Hindlimb muscle (tissue), 1 donor: ENCODE measurements around the gene VMP1. TPM values are rescaled to one million over a fixed set of nuclear protein-coding genes. Genes with fewer than 3 reads are reported as not detected.
"Not testable (repeated sequence)": the region's sequence is repeated elsewhere in the genome, so short reads cannot be mapped to it uniquely, and the experiment has no call there.

Source experiments
- DNase-seq: peaks from one replicate; pipeline ENCODE4 v3.0.0-alpha.2; 2013
- polyA plus RNA-seq: library from polyadenylated mRNA; unstranded; fragments of 120-200 nt; gene quantifications from one replicate; pipeline ENCODE4 v1.2.1, GENCODE V29; 2013; ENCODE audit not compliant: insufficient read length

The VMP1 gene
- polyA plus RNA-seq, 1 donor = 53.8 TPM

DNA sequence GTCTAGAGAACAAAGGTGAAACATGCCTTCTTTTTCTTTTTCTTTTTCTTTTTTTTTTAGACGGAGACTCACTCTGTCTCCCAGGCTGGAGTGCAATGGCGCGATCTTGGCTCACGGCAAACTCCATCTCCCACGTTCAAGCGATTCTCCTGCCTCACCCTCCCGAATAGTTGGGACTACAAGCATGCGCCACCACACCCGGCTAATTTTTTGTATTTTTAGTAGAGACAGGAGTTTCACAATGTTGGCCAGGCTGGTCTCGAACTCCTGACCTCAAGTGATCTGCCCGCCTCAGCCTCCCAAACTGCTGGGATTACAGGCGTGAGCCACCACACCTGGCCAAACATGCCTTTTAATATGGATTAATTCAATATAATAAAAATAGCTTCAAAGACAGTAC lies 47.6 kb downstream of the VMP1 start:
- DNase-seq = not testable (repeated sequence)

DNA sequence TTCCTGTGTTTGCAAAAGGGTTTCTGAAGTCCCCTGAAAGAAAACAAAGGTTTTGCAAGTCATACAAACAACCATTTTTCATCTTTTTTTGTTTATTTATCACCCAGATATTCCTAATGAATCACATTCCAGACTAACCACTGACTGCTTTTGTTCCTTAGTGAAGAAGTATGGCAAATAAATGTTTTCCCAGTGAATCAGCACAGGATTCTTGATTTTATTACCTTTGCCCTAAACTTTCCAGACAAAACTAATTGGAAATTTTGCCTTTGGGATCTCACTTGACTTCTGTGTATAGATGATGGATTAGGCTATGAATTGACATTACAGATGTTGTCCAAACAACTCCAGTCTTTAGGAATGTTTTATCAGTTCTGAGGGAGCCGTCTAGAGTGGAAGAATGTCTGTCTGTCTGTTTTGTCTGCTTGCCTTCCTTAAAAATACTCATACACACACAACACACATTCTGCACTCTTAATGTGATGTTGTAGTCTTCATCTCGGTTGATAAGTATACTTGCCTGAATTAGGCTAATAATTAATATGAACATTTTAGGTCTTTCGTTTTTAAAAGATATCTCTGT lies 48.9 kb downstream of the VMP1 start:
- DNase-seq = no peak

DNA sequence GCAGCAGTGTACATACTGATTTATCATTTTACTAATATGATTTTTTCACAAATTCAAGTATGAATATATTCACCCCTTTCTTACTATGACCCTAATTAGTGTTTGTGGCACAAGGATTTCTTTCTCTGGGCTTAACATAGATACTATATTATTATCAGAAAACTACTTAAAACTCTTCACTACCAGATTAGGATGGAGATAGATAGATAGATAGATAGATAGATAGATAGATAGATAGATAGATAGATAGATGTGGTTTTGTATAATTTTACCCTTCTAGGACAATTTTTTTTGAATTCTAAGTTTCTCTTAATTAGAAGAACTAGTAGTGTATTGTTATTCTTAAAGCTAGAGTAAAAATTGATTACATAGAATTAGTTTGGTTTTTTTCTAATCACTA lies 49.6 kb downstream of the VMP1 start:
- no peak for DNase-seq

DNA sequence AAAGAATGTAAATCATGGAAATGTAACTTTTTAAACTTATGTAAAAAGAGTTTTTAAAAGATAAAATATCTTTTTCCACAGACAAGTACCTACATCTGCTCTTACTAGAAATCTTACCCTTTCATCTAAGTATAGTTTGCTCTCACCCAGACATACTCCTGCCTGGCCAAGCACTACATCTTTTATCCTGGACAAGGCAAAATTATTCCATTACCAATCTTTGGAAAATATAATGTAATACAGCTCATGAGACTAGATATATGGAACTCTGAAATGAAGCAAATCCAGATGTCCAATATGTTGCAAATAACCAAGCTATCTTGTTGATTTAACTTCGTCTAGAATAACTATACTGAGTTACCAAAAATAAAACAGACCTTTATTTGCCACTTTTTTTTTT lies 50.0 kb downstream of the VMP1 start:
- no peak for DNase-seq

DNA sequence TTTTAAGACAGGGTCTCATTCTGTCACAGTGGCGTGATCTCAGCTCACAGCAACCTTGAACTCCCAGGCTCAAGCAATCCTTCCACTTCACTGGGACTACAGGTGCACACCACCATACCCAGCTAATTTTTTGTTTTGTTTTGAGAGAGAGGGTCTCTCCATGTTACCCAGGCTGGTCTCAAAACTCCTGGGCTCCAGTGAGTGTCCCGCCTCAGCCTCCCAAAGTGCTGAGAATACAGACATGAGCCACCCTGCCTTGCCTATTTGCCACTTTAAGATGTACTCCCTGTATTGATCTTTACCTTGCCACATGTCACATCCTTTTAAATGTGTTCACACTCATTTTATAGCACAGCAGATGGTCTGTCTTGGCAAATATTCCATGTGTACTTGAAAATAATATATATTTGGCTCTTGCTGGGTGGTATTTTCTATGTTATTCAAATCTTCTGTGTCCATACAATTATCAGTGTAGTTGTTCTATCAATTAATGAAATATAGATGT lies 50.5 kb downstream of the VMP1 start:
- DNase-seq = no peak

DNA sequence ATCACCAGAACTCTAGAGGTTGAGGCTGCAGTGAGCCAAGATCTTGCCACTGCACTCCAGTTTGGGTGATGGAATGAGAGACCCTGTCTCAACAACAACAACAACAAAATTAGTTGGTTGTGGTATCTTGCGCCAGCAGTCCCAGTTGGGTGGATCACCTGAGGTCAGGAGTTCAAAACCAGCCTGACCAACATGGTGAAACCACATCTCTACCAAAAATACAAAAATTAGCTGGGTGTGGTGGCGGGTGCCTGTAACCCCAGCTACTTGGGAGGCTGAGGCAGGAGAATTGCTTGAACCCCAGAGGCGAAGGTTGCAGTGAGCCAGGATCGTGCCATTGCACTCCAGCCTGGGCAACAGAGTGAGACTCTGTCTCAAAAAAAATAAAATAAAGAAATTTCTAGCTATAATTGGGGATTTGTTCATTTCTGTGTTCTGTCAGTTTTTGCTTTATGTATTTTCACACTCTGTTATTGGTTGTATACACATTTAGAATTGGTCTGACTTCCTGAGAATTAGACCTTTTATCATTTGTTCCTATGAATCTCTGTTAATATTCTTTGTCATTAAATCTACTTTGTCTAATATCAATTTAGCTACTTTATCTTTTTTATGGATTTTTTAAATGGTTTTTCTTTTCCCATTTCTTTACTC lies 51.7 kb downstream of the VMP1 start:
- DNase-seq = not testable (repeated sequence)

DNA sequence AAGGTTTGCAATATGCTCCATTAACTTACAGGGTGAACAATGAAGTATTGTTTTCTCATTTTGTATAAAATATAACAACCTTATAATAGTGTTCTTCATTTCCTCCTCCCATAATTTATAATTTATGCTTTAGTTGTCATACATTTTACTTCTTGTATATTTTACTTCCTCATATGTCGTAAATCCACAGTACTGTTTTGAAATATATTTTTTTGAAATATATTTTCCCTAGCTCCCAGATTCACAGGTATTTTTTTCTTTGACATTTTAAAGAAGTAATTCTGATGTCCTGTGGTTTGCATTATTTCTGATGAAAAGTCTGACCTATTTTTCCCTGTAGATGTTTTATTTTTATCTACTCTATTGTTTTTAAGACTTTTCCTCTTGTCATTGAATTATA lies 52.7 kb downstream of the VMP1 start:
- DNase-seq = no peak

DNA sequence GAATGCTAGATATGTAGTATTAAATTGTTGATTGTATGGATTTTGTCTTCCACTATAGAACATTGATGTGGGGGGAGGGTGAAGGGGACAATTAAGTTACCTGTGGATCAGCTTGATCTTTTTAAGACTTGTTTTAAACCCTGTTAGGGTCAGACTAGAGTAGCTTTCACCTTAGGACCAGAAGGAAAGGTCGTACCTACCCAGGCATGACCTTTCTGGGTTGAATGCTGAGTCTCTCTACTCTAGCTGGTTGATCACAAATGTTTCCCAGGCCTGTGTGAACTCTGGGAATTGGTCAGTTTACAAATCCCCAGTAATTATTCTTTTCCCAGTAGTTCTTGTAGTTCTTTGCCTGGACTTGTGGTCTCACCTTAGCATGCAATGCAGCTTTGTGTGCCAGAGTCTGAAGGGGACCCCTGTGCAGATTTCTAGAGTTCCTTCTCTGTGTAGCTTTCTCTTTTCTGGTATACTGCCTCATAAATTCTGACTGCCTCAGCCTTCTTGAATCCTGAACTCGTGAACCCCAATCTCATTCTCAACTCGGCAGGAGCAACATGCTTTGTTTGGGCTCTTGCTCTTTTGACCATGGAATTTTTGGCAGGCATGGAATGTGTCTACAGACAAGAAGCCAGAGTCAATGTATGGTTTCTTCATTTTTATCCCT lies 54.1 kb downstream of the VMP1 start:
- no peak for DNase-seq

DNA sequence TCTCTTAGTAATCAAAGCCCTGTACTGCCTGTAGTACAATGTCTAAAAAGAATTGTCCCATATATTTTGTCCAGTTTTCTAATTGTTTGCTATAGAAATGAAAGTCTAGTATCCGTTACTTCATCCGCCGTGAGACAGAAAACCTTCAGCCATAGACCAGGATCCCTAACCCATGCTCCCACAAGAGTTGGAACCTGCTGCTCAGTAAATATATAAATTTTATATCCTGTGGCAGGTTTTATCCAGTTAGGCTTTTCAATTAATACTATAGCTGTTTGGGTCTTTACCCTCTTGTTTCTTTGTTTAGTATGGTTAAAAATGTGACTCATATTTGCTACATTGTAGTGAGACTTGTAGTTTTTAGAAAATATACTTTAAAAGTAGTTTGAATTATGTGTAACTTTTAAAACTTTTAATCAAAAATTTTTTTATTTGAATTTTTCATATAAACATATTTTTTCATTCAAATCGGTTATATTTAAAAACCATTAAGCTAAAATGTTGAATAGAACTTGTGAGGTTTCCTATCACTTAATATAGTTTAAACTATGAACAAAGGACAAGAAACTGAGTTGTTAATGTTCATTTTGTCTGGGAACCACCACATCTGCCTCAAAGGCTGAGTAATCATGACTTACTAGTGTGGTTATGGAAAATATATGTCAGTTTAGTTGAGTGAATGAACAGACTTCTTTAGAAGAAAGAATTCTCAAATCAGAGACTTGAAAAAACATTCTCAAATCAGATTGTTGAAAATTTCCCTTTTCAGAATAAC lies 54.8 kb downstream of the VMP1 start:
- no peak for DNase-seq

DNA sequence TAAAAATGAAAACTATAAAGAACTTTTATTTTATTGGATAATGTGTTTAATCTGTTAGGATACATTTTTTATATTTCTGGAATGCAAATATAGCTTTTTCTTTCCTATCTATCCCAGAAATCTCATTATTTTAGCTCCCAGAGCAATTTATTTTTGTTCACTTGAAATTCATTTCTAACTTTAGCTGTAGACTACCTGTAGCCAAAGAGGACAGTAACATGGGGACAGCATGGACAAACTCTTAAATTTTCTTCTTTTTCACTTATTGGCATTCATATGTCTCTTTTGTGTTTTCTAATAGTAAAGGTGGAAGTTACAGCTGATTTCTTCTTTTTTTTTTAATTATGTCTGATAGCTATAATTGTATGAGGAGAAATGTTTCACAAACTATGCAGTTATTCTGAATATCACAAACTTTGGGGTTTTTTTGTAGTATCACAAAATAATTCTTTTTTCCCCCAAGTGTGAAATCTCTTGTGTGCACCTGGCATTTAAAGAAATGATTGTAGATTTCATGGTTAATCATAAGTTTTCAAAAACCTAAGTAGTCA lies 55.4 kb downstream of the VMP1 start:
- DNase-seq = no peak

DNA sequence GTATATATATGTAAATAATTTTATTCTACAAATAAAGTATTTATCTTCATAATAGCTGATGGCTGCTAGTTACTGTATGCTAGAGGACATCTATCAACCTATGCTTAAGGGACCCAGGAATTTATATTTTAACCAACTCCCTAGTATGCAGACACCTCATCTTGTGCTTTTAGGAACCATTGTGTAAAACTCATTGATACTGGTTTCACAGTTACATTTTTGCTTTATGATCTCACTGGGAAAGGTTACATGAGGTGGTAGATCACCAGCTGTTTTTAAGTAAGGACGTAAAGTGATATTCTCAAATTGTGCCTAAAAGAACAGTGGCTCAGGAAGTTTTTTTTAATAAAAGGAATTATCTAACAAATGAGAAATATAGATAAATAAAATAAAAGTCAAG lies 56.4 kb downstream of the VMP1 start:
- DNase-seq = no peak

DNA sequence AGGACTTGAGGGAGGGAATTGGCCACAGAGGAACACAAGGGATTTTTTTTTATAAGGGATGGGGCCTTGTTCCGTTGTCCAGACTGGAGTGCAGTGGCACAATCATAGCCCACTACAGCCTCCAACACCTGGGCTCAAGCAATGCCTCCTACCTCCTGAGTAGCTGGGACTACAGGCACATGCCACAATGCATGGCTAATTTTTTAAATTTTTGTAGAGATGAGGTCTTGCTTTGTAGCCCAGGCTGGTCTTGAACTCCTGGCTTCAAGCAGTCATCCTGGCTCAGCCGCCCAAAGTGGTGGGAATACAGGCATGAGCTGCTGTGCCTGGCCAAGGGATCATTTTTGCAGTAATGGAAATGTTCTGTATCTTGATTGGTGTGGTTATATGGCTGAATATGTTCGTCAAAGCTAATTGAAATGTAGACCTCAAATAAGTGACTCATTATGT lies 56.9 kb downstream of the VMP1 start:
- DNase-seq = no peak

DNA sequence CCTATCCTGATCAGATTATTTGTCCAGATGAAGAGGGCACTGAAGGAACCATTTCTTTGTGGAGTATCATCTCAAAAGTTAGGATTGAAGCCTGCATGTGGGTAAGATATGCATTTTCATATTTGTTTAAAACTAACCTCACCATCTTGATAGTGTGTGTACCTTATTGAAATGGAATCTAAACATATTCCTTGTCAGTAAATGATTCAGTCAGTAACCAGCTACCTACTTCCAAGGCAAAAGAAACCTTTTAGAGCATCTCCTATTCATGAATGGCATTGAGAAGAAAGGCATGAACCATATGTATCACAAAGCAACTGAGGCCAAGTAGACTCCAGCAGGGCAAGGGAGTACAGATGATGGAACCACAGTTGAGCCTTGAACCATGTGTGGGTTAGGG lies 57.6 kb downstream of the VMP1 start:
- DNase-seq = no peak

DNA sequence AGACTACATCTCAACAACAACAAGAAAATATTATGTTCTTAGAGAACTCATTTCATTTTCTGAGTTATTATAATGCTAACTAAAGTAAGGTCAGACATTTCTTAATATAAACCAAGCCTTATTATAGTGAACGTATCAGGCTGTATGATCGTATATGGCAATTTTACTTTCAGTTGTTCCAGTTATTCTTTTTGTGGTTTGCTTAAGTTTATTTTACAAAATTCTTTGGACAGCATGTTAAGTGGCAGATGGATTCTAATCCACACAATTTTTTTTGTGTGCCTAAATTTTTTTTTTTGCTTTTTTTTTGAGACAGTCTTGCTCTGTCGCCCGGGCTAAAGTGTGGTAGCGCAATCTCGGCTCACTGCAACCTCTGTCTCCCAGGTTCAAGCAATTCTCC lies 59.0 kb downstream of the VMP1 start:
- DNase-seq = no peak

DNA sequence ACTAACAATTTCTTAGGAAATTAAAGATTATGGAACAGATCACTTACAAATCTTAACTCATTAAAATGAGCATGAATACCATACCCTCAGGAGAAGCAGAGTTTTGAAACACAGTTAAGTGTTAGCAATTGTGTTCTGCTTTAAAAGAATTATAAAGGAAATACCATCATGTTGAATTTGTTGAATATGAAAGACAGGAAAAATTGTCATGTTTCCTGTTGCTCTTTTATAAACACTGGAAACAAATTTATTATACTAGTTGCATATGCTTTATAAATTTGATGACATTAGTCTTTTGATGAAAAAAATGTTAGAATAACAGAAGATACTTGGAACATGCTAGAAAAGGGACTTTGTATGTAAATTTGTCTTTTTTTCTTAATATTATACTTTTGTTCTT lies 59.7 kb downstream of the VMP1 start:
- no peak for DNase-seq

DNA sequence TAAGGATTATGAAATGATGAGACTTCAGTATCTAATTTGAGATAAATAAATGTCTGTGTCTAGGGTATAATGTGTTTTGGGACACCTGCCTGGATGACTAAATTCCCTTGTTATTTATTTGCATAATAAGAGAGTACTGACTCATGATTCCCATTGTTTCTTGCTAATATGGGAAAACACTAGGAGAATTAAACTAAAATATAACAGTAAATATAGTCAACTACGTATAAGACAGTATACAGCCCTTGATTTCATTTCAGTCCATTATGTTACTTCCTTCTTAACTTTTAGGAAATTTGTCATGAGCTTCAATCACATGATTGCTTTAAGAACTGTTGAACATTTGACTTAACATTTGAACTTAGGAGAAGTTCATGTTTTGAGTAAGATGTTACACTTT lies 62.4 kb downstream of the VMP1 start:
- no peak for DNase-seq

DNA sequence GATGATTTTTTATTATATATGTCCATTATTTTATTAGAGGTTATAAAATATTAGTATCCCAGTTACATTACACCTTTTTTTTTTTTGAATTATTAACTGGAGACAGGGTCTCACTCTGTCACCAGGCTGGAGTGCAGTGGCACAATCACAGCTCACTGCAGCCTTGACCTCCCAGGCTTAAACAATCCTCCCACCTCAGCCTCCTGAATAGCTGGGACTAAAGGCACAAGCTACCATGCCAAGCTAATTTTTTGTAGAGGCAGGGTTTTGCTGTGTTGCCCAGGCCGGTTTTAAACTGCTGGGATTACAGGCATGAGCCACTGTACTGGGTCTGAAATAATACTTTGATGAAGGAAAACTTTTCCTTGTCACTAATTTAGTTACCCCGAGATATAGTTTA lies 63.6 kb downstream of the VMP1 start:
- no peak for DNase-seq

DNA sequence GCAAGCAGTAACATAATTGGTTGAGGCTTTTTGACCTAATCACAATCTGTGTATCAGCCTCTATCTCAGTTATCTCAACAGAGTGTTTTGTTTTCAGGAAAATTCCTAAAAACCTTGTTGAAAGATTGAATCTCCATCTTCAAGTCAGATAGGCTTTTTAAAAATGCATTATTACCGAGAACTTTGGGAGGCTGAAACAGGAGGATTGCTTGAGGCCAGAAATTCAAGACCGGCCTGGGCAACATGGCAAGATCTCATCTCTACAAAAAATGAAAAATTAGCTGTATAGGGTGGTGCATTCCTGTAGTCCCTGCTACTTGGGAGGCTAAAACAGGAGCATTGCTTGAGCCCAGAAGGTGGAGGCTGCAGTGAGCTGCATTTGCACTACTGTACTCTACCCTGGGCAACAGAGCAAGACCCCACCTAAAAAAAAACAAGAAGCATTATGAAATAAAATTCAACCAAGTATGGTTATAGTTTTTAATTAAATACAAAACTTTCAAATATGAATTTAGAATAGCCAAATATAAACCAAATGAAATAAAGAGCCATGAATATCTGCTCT lies 68.4 kb downstream of the VMP1 start:
- no peak for DNase-seq

DNA sequence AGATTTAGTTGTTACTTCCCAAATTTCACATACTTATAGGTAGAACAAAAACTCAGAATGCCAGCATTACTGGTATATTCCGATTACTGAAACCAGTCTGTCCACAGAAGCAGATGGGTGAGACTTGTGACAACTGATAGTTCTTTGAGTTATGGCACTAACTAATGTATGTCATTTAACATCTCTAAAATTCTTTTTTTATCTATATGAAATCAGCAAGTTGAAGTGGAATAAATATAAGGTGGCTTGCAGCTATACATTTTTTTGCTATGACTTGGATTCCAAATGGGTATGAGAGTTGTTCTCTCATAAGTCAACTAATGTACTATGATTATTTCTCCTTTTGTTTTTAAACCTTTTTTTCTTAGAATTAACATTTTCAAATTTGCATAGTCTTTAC lies 69.1 kb downstream of the VMP1 start:
- no peak for DNase-seq

DNA sequence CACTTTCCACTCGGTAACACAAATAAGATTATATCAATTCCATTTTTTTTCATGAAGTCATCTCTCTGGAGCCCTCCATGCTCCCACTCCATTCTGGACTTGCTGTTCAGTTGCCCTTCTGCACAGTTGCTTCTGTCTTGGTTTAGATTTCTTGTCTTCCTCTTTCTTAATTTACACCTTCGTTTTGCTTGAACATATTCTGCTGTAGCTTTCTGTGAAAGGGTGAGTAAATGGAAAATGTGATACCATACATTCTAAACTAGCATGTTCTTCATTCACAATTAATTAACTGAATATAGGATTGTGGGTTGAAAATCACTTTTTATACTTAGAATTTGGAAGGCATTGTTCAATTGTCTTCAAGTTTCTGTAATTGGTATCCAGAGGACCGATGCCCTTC lies 69.6 kb downstream of the VMP1 start:
- DNase-seq = no peak

DNA sequence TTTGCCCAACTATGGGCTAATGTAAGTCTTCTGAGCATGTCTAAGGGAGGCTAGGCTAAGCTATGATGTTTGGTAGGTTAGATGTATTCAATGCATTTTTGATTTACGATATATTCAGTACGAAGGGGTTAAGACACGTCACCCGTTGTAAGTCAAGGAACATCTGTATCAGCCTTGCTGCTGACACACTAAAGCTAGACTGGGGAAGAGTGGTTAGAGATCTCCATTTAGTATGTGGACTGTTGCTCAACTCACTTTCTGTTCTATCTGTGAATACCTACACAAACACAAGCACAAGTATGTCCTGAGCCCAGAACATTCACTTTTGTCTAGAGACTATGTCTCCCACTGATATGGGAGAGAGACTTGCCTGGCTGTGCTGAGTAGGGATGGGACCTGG lies 71.5 kb downstream of the VMP1 start:
- DNase-seq = no peak

DNA sequence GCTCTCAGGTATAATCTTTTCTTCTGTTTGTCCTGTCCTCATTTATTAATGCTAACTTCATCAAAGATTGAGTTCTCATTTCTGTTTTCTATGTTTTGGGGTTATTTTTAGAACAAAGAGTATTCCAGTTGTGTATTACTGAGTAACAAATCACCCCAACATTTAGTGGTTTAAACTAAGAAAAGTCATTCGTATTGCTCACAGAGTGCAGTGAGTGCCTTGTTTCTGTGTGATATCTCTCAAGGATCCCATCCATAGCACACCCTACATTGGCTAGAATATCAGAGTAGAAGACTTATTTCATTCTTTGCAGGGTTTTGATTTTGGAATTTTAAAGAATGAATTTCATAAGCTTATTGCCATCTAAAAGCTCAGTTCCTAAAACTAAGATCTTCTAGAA lies 72.1 kb downstream of the VMP1 start:
- DNase-seq = no peak

DNA sequence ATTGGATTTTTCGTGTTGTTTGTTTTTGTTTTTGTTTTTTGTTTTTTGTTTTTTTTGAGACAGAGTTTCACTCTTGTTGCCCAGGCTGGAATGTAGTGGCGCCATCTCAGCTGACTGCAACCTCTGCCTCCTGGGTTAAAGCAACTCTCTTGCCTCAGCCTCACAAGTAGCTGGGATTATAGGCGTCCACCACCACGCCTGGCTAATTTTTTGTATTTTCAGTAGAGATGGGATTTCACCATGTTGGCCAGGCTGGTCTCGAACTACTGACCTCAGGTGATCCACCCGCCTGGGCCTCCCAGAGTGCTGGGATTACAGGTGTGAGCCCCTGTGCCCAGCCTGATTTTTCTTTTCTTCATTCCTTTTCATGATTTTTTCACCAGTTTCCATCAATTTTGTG lies 73.1 kb downstream of the VMP1 start:
- DNase-seq = not testable (repeated sequence)
